Measurements from ENCODE around the gene ISOC2.

The ISOC2 gene

GRCh38 chr19:55485439-55486011, 24.1 kb upstream of the ISOC2 start:
- TF ChIP-seq CTCF (IDR thresholded peaks at IDR 0.05; ENCODE audit: insufficient read depth, low read depth, low read length, missing control alignments) = no peak
- DNase-seq (ENCODE audit: low read depth) = peak; percentile 36

GRCh38 chr19:55484593-55485438, 23.4 kb upstream of the ISOC2 start, which contains the start of gene NAT14:
Gene NAT14 (plus strand): TSS chr19:55485188. CDS start chr19:55485709, 521 bp downstream.
- DNase-seq (ENCODE audit: low read depth) = peak; percentile 77
- H3K4me3 ChIP-seq (ENCODE audit: low read depth, low read length) = peak within 1 kb of the TSS; percentile 83
- TF ChIP-seq CTCF (IDR thresholded peaks at IDR 0.05; ENCODE audit: insufficient read depth, low read depth, low read length, missing control alignments) = no peak

More at GRCh38 chr19:55485439-55486011, 24.1 kb upstream of the ISOC2 start:
- peak overlapping the region; percentile 83 for H3K4me3 ChIP-seq (ENCODE audit: low read depth, low read length)

GRCh38 chr19:55483706-55484592, 22.5 kb upstream of the ISOC2 start:
- no peak for TF ChIP-seq CTCF (IDR thresholded peaks at IDR 0.05; ENCODE audit: insufficient read depth, low read depth, low read length, missing control alignments)
- H3K4me3 ChIP-seq (ENCODE audit: low read depth, low read length) = peak overlapping the region; percentile 83
- DNase-seq (ENCODE audit: low read depth) = no peak

GRCh38 chr19:55482967-55483705, 21.7 kb upstream of the ISOC2 start:
- no peak for DNase-seq (ENCODE audit: low read depth)
- no peak overlapping the region for H3K4me3 ChIP-seq (ENCODE audit: low read depth, low read length)
- no peak for TF ChIP-seq CTCF (IDR thresholded peaks at IDR 0.05; ENCODE audit: insufficient read depth, low read depth, low read length, missing control alignments)

- DNase-seq (ENCODE audit: low read depth) = no peak
- no peak for TF ChIP-seq CTCF (IDR thresholded peaks at IDR 0.05; ENCODE audit: insufficient read depth, low read depth, low read length, missing control alignments)
- H3K4me3 ChIP-seq (ENCODE audit: low read depth, low read length) = no peak overlapping the region
Observed at GRCh38 chr19:55482156-55482961, 20.9 kb upstream of the ISOC2 start.
